Liver (tissue), 9 donors: ENCODE results near the gene ARHGAP19. TPM values are rescaled to one million over a fixed set of nuclear protein-coding genes. Genes with fewer than 3 reads are reported as not detected.

Source experiments
- DNase-seq: peaks from one replicate; pipeline ENCODE4 v3.0.0-alpha.2; 2017; ENCODE audit warnings: low spot score
- H3K27ac ChIP-seq, 2 donors: one replicate each; pipeline ENCODE4 v1.7.0; 2013; ENCODE audit warnings: inconsistent platforms in 2 of 2, low read length in 2 of 2, control low read depth in 1 of 2, low read depth in 1 of 2, mild to moderate bottlenecking in 1 of 2
- H3K27me3 ChIP-seq, 4 donors: one replicate each; pipeline versions ENCODE4 v1.6.1 to v1.7.0; 2013; ENCODE audit warnings: low read length in 3 of 4, inconsistent platforms in 1 of 4, mild to moderate bottlenecking in 1 of 4, moderate library complexity in 1 of 4; ENCODE audit not compliant: control insufficient read depth in 4 of 4, insufficient read depth in 4 of 4
- H3K36me3 ChIP-seq, 4 donors: one replicate each; pipeline versions ENCODE4 v1.6.1 to v1.7.0; 2013; ENCODE audit warnings: low read length in 3 of 4, mild to moderate bottlenecking in 3 of 4, low read depth in 1 of 4, moderate library complexity in 1 of 4; ENCODE audit not compliant: control insufficient read depth in 4 of 4, insufficient read depth in 3 of 4
- H3K4me1 ChIP-seq, 4 donors: one replicate each; pipeline versions ENCODE4 v1.6.1 to v1.7.0; 2013; ENCODE audit warnings: low read length in 3 of 4, mild to moderate bottlenecking in 3 of 4, moderate library complexity in 1 of 4; ENCODE audit not compliant: control insufficient read depth in 4 of 4, insufficient read depth in 4 of 4
- H3K4me3 ChIP-seq, 3 donors: one replicate each; pipeline versions ENCODE4 v1.6.1 to v1.7.0; 2013; ENCODE audit warnings: low read length in 3 of 3, control low read depth in 1 of 3, low read depth in 1 of 3, mild to moderate bottlenecking in 1 of 3
- H3K9ac ChIP-seq, 2 donors: one replicate each; pipeline ENCODE4 v1.7.0; 2013; ENCODE audit warnings: low read length in 2 of 2, mild to moderate bottlenecking in 2 of 2, moderate library complexity in 2 of 2, control low read depth in 1 of 2, low read depth in 1 of 2
- H3K9me3 ChIP-seq, 4 donors: one replicate each; pipeline versions ENCODE4 v1.6.1 to v1.7.0; 2013; ENCODE audit warnings: low read length in 3 of 4; ENCODE audit not compliant: control insufficient read depth in 4 of 4
- EGR1 ChIP-seq, 2 donors: IDR thresholded peaks; 2 replicates each; pipeline ENCODE4 v1.6.1; 2016 to 2018; ENCODE audit warnings: antibody characterized with exemption in 2 of 2, low read depth in 2 of 2
- FOXA1 ChIP-seq: IDR thresholded peaks from 2 replicates; pipeline ENCODE4 v1.6.1; 2016; ENCODE audit warnings: antibody characterized with exemption
- FOXA2 ChIP-seq: IDR thresholded peaks from 2 replicates; pipeline ENCODE4 v1.6.1; 2016; ENCODE audit warnings: antibody characterized with exemption
- GABPA ChIP-seq, 2 donors: IDR thresholded peaks in 1 of 2; conservative IDR thresholded peaks in 1 of 2; 2 replicates each; pipeline ENCODE4 v1.6.1; 2016; ENCODE audit warnings: antibody characterized with exemption in 2 of 2, mild to moderate bottlenecking in 1 of 2, moderate library complexity in 1 of 2
- HNF4A ChIP-seq, 2 donors: conservative IDR thresholded peaks; 2 replicates each; pipeline ENCODE4 v1.6.1; 2016; ENCODE audit warnings: antibody characterized with exemption in 2 of 2, mild to moderate bottlenecking in 2 of 2
- HNF4G ChIP-seq: IDR thresholded peaks from 2 replicates; pipeline ENCODE4 v1.6.1; 2016; ENCODE audit warnings: antibody characterized with exemption
- JUND ChIP-seq, 2 donors: IDR thresholded peaks; 2 replicates each; pipeline ENCODE4 v1.6.1; 2016; ENCODE audit warnings: antibody characterized with exemption in 2 of 2
- NR2F2 ChIP-seq: IDR thresholded peaks from 2 replicates; pipeline ENCODE4 v1.6.1; 2016; ENCODE audit warnings: antibody characterized with exemption
- RAD21 ChIP-seq, 2 donors: IDR thresholded peaks; 2 replicates each; pipeline ENCODE4 v1.6.1; 2016; ENCODE audit warnings: antibody characterized with exemption in 2 of 2, mild to moderate bottlenecking in 2 of 2
- RXRA ChIP-seq, 2 donors: IDR thresholded peaks; 2 replicates each; pipeline ENCODE4 v1.6.1; 2017 to 2018; ENCODE audit warnings: antibody characterized with exemption in 2 of 2, mild to moderate bottlenecking in 1 of 2
- TAF1 ChIP-seq: conservative IDR thresholded peaks from 2 replicates; pipeline ENCODE4 v1.6.1; 2016; ENCODE audit warnings: antibody characterized with exemption, mild to moderate bottlenecking
- YY1 ChIP-seq: IDR thresholded peaks from 2 replicates; pipeline ENCODE4 v1.6.1; 2016; ENCODE audit warnings: antibody characterized with exemption, mild to moderate bottlenecking
- WGBS: extraction: QIAGEN DNeasy Blood & Tissue Kit; methylation state at CpG from one replicate; pipeline ENCODE4 v1.1.7; 2013; 5-methylcytosine and 5-hydroxymethylcytosine counted together
- polyA plus RNA-seq, 2 donors: library from polyadenylated mRNA; stranded (reverse) in 1 of 2; unstranded in 1 of 2; fragments of 200-250 nt in 1 of 2; fragments of >200 nt in 1 of 2; fragmentation: Nextera tagmentation in 1 of 2; extraction: Ambion mirVana in 1 of 2; gene quantifications; one replicate each; pipeline versions ENCODE4 v1.2.1 to v1.2.3, GENCODE V29; 2013 to 2015
- total RNA-seq, 2 donors: library from RNA; depleted of rRNA; stranded (reverse); fragments of >200 nt; gene quantifications; one replicate each; pipeline ENCODE4 v1.2.3, GENCODE V29; 2014
- TF ChIP-seq, protein P1 (sequence below): IDR thresholded peaks from 2 replicates; pipeline ENCODE4 v1.6.1; 2016; ENCODE audit warnings: antibody characterized with exemption
- TF ChIP-seq, protein P2 (sequence below): IDR thresholded peaks from 2 replicates; pipeline ENCODE4 v1.6.1; 2016; ENCODE audit warnings: antibody characterized with exemption
- TF ChIP-seq, protein P3 (sequence below): IDR thresholded peaks from 2 replicates; pipeline ENCODE4 v1.6.1; 2016; ENCODE audit warnings: antibody characterized with exemption
- TF ChIP-seq, protein P4 (sequence below): fragments of 150-350 bp; IDR thresholded peaks from 2 replicates; pipeline ENCODE4 v1.5.1; 2017; ENCODE audit warnings: improper control_type of control experiment, low read depth, low read length; ENCODE audit not compliant: missing input control
- donor health status: healthy.
- donor health status: healthy.
- donor health status: healthy.
- donor health status: healthy.
- donor health status: healthy.

The ARHGAP19 gene
- total and polyA plus RNA-seq, 4 donors, result 1.6 to 23.4 (median 3.6) TPM

DNA sequence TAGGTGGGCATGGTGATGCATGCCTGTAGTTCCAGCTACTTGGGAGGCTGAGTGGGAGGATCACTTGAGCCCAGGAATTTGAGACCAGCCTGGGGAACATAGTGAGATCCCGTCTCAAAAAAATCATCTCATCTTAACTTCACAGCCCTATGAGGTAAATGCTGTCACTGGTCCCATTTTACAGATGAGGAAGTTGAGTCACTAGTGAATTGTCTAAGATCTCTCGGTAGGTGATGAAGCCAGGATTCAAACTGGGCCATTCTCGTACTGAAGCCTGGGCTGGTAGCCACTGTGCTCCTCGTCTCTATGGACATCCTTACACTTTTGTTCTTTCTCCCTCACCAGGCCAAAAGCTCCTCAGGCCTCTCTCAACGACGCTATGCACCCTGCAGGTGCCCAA is 113.1 kb downstream of the ARHGAP19 start:
- DNase-seq, result no peak
- H3K9ac ChIP-seq, result no peak overlapping the region
- WGBS, result 38% methylated on average over 6 of the region's 6 CpGs
- H3K9me3 ChIP-seq, result no peaks in the 10 kb centered on the region
- H3K27ac ChIP-seq, result no peak overlapping the region
- no peak overlapping the region for H3K4me3 ChIP-seq
- H3K36me3 ChIP-seq, result no peaks in the 10 kb centered on the region
- TF ChIP-seq, protein P1, sequence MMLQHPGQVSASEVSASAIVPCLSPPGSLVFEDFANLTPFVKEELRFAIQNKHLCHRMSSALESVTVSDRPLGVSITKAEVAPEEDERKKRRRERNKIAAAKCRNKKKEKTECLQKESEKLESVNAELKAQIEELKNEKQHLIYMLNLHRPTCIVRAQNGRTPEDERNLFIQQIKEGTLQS, result no peak
- TF ChIP-seq, protein P2, sequence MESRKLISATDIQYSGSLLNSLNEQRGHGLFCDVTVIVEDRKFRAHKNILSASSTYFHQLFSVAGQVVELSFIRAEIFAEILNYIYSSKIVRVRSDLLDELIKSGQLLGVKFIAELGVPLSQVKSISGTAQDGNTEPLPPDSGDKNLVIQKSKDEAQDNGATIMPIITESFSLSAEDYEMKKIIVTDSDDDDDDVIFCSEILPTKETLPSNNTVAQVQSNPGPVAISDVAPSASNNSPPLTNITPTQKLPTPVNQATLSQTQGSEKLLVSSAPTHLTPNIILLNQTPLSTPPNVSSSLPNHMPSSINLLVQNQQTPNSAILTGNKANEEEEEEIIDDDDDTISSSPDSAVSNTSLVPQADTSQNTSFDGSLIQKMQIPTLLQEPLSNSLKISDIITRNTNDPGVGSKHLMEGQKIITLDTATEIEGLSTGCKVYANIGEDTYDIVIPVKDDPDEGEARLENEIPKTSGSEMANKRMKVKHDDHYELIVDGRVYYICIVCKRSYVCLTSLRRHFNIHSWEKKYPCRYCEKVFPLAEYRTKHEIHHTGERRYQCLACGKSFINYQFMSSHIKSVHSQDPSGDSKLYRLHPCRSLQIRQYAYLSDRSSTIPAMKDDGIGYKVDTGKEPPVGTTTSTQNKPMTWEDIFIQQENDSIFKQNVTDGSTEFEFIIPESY, result no peak
- TF ChIP-seq JUND (IDR thresholded peaks at IDR 0.05) (no peak), HNF4G (no peak), FOXA1 (no peak), NR2F2 (no peak), GABPA (IDR thresholded peaks at IDR 0.05 in 1 of 2, conservative IDR thresholded peaks at IDR 0.05 in 1 of 2) (no peak), RXRA (IDR thresholded peaks at IDR 0.05) (no peak), YY1 (no peak), HNF4A (conservative IDR thresholded peaks at IDR 0.05) (no peak), TAF1 (no peak)
- TF ChIP-seq, protein P3, sequence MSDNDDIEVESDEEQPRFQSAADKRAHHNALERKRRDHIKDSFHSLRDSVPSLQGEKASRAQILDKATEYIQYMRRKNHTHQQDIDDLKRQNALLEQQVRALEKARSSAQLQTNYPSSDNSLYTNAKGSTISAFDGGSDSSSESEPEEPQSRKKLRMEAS, result no peak
- TF ChIP-seq, protein P4, sequence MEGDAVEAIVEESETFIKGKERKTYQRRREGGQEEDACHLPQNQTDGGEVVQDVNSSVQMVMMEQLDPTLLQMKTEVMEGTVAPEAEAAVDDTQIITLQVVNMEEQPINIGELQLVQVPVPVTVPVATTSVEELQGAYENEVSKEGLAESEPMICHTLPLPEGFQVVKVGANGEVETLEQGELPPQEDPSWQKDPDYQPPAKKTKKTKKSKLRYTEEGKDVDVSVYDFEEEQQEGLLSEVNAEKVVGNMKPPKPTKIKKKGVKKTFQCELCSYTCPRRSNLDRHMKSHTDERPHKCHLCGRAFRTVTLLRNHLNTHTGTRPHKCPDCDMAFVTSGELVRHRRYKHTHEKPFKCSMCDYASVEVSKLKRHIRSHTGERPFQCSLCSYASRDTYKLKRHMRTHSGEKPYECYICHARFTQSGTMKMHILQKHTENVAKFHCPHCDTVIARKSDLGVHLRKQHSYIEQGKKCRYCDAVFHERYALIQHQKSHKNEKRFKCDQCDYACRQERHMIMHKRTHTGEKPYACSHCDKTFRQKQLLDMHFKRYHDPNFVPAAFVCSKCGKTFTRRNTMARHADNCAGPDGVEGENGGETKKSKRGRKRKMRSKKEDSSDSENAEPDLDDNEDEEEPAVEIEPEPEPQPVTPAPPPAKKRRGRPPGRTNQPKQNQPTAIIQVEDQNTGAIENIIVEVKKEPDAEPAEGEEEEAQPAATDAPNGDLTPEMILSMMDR, result no peak
- peaks cover 0 to 12% (median 0%) of the 10 kb centered on the region in 4 donors for H3K27me3 ChIP-seq
- no peaks in the 10 kb centered on the region for H3K4me1 ChIP-seq

DNA sequence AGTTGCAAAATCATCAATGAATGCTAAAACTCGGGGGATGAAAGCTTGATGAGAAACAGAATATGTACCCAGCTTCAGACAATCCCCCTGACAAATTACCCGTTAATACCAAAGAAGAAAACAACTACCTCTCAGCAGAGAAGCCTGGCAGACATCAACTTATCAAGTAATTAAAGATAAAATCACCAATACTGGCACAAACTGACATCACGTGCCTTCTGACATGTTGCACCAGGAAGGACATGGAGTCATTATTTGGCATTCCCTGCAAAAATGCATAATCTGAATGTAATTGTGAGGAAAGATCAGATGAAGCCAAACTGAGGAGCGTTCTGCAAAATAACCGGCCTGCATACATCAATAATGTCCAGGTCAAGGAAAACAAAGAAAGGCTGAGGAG is 114.4 kb downstream of the ARHGAP19 start:
- no peak overlapping the region for H3K9ac ChIP-seq
- WGBS, result 70% methylated on average over 5 of the region's 5 CpGs
- no peak overlapping the region for H3K27ac ChIP-seq
- no peaks in the 10 kb centered on the region for H3K4me1 ChIP-seq
- no peaks in the 10 kb centered on the region for H3K36me3 ChIP-seq
- no peak overlapping the region for H3K4me3 ChIP-seq
- no peak for TF ChIP-seq HNF4G
- TF ChIP-seq, protein P2, result no peak
- no peak for TF ChIP-seq FOXA2
- TF ChIP-seq, protein P1, result no peak
- TF ChIP-seq YY1, result no peak
- no peak for TF ChIP-seq FOXA1
- TF ChIP-seq JUND (IDR thresholded peaks at IDR 0.05), result no peak
- TF ChIP-seq RAD21 (IDR thresholded peaks at IDR 0.05), result no peak
- no peak for TF ChIP-seq RXRA (IDR thresholded peaks at IDR 0.05)
- no peak for TF ChIP-seq GABPA (IDR thresholded peaks at IDR 0.05 in 1 of 2, conservative IDR thresholded peaks at IDR 0.05 in 1 of 2)
- TF ChIP-seq, protein P3, result no peak
- TF ChIP-seq EGR1 (IDR thresholded peaks at IDR 0.05; ENCODE audit: low read depth in 2 of 2), result no peak
- no peak for TF ChIP-seq NR2F2
- peaks cover 0 to 7% (median 0%) of the 10 kb centered on the region in 4 donors for H3K27me3 ChIP-seq
- H3K9me3 ChIP-seq, result no peaks in the 10 kb centered on the region
- no peak for DNase-seq
